ENCODE measurements around the gene HOXC11.

HOXC11 gene

DNA sequence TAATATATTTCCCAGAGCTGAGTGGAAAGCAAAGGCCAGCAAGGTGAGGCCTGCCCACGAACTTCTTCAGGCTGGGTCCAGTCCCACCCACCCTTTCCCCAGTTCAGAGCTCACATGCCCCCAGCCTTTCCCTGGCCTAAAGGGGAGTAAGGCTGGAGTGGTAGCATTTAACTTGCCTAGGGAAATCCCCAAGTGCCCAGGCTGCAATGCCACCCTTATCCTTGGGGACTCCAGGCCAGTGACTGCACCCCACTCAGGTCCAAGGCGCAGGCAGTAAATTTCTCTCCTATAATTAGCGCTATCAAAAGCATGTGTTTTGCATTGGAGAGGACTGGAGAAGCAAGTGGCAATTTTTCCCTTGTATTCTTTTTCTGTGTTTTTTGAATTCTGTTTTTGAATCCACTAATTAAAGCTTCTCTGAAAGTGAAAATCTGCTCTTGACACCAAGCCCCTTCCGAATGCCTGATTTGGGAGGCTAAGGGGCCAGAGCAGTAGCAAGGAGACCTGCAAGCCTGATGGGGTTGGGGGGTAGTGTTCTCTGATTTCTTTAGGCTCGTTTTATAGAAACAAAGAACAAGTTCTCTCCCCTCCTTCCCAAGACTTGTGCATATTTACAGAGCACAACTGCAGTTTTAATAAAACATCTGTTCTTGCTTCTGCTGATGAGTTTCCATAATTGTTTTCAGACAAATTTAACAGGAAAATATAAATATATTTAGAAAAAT lies 51.8 kb downstream of the HOXC11 start:
- no peaks in the 10 kb centered on the region for H3K36me3 ChIP-seq (ENCODE audit: control insufficient read depth, low read depth, low read length)
- peaks cover 100% of the 10 kb centered on the region for H3K27me3 ChIP-seq (ENCODE audit: control insufficient read depth, insufficient read depth, low read length)
- no peaks in the 10 kb centered on the region for H3K9me3 ChIP-seq (ENCODE audit: control insufficient read depth, low read depth, low read length)
- H3K4me3 ChIP-seq (ENCODE audit: low read length): no peak overlapping the region
- H3K4me1 ChIP-seq (ENCODE audit: control insufficient read depth, low read depth, low read length): no peaks in the 10 kb centered on the region
- no peak overlapping the region for H3K9ac ChIP-seq (ENCODE audit: low read length)
- H3K27ac ChIP-seq (ENCODE audit: low read length): no peak overlapping the region

- H3K9me3 ChIP-seq (ENCODE audit: control insufficient read depth, low read depth, low read length): no peaks in the 10 kb centered on the region
- no peak overlapping the region for H3K9ac ChIP-seq (ENCODE audit: low read length)
- H3K27ac ChIP-seq (ENCODE audit: low read length): no peak overlapping the region
- H3K27me3 ChIP-seq (ENCODE audit: control insufficient read depth, insufficient read depth, low read length): peaks cover 100% of the 10 kb centered on the region
- H3K4me3 ChIP-seq (ENCODE audit: low read length): no peak overlapping the region
- no peaks in the 10 kb centered on the region for H3K36me3 ChIP-seq (ENCODE audit: control insufficient read depth, low read depth, low read length)
- H3K4me1 ChIP-seq (ENCODE audit: control insufficient read depth, low read depth, low read length): no peaks in the 10 kb centered on the region
These were observed 52.8 kb downstream of the HOXC11 start for GRCh38 chr12:54025499-54026405.

DNA sequence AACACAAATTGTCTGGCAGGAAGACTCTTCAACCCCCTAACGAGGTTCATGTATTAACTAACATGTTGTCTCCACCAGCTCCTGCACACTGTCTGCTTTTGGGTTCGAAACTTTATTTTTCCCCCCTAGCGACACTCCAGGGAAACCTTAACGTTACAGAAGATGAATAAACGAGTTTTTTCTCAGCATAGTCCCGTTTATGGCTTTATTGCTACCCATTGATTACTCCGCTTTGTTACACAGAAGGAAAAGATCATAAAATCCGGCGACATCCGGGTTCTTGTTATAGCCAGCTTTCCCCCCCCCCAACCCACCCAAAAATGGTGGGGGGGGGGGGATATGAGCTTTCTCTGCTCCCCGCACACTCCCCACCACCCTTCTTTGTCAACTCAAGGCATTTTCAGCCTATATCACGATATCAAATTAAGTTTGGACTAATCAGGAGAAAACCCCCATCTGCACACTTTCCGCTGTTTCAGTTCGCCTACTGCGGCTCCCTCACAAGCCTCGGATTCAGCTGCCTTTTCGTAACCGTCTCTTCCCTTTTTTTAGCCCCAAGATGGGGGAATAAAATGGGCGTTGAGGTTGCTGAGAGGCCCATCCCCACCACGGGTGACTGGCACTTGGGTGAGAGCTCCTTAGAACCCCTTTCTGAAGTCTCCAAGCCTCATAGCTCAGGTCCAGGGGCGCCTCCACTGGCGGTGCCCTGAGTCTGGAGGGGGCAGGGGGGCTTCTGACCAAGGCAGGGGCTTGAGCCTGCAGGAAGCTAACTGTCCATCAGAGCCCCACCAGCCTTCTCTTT lies 53.9 kb downstream of the HOXC11 start:
- no peak overlapping the region for H3K27ac ChIP-seq (ENCODE audit: low read length)

More for the DNA sequence above, 53.9 kb downstream of the HOXC11 start:
- Histone ChIP-seq H3K9me3 (ENCODE audit: control insufficient read depth, low read depth, low read length) (no peaks in the 10 kb centered on the region), H3K27me3 (ENCODE audit: control insufficient read depth, insufficient read depth, low read length) (peaks cover 100% of the 10 kb centered on the region), H3K4me3 (ENCODE audit: low read length) (no peak overlapping the region), H3K36me3 (ENCODE audit: control insufficient read depth, low read depth, low read length) (no peaks in the 10 kb centered on the region), H3K4me1 (ENCODE audit: control insufficient read depth, low read depth, low read length) (no peaks in the 10 kb centered on the region), H3K9ac (ENCODE audit: low read length) (no peak overlapping the region)

Data from iPS-18a (cell line).